Neural progenitor cell (in vitro differentiated cells): ENCODE data around the gene CAMK1D.

Source experiments
- EZH2 ChIP-seq: fragments of 200-600 bp; sonication (generic); IDR thresholded peaks from 2 replicates; pipeline ENCODE4 v1.6.1; 2017; ENCODE audit warnings: antibody characterized with exemption, mild to moderate bottlenecking, moderate library complexity
- TF ChIP-seq, protein P1 (sequence below): fragments of 200-600 bp; sonication (generic); IDR thresholded peaks from 2 replicates; pipeline ENCODE4 v1.5.1; 2017; ENCODE audit warnings: antibody characterized with exemption, mild to moderate bottlenecking

DNA sequence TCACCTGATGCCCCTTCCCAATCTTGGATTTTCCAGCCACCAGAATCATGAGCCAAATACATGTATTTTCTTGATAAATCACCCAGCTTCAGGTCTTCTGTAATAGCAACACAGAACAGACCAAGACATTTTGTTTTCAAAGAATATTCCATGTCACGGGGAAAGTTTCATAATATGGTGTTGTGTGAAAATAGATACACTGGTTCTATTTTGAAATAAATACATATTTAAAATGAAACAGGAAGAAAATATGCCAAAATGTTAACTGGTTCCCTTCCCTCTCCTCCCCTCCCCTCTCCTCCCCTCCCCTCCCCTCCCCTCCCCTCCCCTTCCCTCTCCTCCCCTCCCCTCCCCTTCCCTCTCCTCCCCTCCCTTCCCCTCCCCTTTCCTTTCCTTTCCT, 30.3 kb upstream of the CAMK1D start:
- TF ChIP-seq, protein P1, sequence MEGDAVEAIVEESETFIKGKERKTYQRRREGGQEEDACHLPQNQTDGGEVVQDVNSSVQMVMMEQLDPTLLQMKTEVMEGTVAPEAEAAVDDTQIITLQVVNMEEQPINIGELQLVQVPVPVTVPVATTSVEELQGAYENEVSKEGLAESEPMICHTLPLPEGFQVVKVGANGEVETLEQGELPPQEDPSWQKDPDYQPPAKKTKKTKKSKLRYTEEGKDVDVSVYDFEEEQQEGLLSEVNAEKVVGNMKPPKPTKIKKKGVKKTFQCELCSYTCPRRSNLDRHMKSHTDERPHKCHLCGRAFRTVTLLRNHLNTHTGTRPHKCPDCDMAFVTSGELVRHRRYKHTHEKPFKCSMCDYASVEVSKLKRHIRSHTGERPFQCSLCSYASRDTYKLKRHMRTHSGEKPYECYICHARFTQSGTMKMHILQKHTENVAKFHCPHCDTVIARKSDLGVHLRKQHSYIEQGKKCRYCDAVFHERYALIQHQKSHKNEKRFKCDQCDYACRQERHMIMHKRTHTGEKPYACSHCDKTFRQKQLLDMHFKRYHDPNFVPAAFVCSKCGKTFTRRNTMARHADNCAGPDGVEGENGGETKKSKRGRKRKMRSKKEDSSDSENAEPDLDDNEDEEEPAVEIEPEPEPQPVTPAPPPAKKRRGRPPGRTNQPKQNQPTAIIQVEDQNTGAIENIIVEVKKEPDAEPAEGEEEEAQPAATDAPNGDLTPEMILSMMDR = no peak
- TF ChIP-seq EZH2 = no peak
